Calu3 (cell line): Measurements from ENCODE around the gene SLC16A7. TPM values are rescaled to one million over a fixed set of nuclear protein-coding genes. Genes with fewer than 3 reads are reported as not detected.

Experiments used
- BruUV-seq: library from RNA; stranded (reverse); fragments of 400-500 nt; replicated peaks from 2 replicates; lab custom pipeline; 2021; lab: Mats Ljungman, UMichigan
- CTCF ChIA-PET: fragments of 300-600 bp; sonication (Branson Sonifier 250); formaldehyde crosslinking; loops from one replicate; lab custom pipeline; 2022; ENCODE audit warnings: antibody characterized with exemption; lab: Charles Lee
- DNase-seq: peaks from one replicate; pipeline ENCODE4 v3.0.0; 2022
- H3K27ac Mint-ChIP-seq: one replicate; pipeline ENCODE4 v1.8.0; 2022; ENCODE audit warnings: mixed read lengths; ENCODE audit not compliant: unreplicated experiment
- H3K27me3 Mint-ChIP-seq: one replicate; pipeline ENCODE4 v1.8.0; 2022; ENCODE audit warnings: mixed read lengths; ENCODE audit not compliant: unreplicated experiment
- H3K36me3 Mint-ChIP-seq: one replicate; pipeline ENCODE4 v1.8.0; 2022; ENCODE audit warnings: mild to moderate bottlenecking, moderate library complexity, mixed read lengths; ENCODE audit not compliant: insufficient read depth, unreplicated experiment
- H3K4me1 Mint-ChIP-seq: one replicate; pipeline ENCODE4 v1.8.0; 2022; ENCODE audit warnings: mild to moderate bottlenecking, low read depth, mixed read lengths; ENCODE audit not compliant: unreplicated experiment
- H3K4me3 Mint-ChIP-seq: one replicate; pipeline ENCODE4 v1.8.0; 2022; ENCODE audit warnings: mild to moderate bottlenecking, low read depth, moderate library complexity, mixed read lengths; ENCODE audit not compliant: unreplicated experiment
- H3K9me3 Mint-ChIP-seq: one replicate; pipeline ENCODE4 v1.8.0; 2022; ENCODE audit warnings: low read depth, mixed read lengths; ENCODE audit not compliant: unreplicated experiment
- intact Hi-C: fragments of 100-400 bp; cut with micrococcal nuclease; formaldehyde crosslinking; loops from one replicate; pipeline ENCODE4 v1.10.0; 2022; ENCODE audit not compliant: unreplicated experiment
- total RNA-seq: library from RNA; stranded (reverse); gene quantifications from 2 replicates; pipeline ENCODE4 v1.2.3, GENCODE V29; 2022
- TF ChIP-seq, protein P1 (sequence below): fragments of 200-600 bp; IDR thresholded peaks from one replicate; pipeline ENCODE4 v1.8.0; 2022; ENCODE audit warnings: antibody characterized with exemption; ENCODE audit not compliant: unreplicated experiment

Gene SLC16A7
- total RNA-seq, 1 experiment from 2014 or later, result 58.6 TPM

DNA sequence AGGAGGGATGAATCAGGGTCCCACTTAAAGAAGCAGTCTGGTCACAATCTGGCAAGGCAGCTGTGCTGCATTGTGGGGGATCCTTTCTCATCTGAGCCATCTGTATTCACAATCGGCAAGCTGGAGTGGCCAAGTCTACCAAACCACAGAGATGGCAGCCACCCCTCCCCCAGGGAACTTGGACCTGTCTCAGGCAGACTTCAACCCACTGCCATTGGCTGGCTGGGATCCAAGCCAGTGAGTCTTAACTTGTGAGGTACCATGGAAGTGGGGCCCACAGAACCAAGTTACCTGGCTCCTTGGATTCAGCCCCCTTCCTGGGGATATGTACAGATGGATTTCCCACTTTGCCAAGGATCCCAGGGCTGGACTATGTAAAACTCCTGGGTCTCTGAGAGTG lies 196.8 kb downstream of the SLC16A7 start:
- no peak overlapping the region for H3K4me3 Mint-ChIP-seq
- H3K36me3 Mint-ChIP-seq, result no peaks in the 10 kb centered on the region
- no peak overlapping the region for H3K27ac Mint-ChIP-seq
- BruUV-seq, result no TSS peak
- H3K27me3 Mint-ChIP-seq, result no peaks in the 10 kb centered on the region
- H3K4me1 Mint-ChIP-seq, result no peaks in the 10 kb centered on the region
- DNase-seq, result no peak
- intact Hi-C loops, result no loop called here
- CTCF ChIA-PET, result no interaction called here
- TF ChIP-seq, protein P1, sequence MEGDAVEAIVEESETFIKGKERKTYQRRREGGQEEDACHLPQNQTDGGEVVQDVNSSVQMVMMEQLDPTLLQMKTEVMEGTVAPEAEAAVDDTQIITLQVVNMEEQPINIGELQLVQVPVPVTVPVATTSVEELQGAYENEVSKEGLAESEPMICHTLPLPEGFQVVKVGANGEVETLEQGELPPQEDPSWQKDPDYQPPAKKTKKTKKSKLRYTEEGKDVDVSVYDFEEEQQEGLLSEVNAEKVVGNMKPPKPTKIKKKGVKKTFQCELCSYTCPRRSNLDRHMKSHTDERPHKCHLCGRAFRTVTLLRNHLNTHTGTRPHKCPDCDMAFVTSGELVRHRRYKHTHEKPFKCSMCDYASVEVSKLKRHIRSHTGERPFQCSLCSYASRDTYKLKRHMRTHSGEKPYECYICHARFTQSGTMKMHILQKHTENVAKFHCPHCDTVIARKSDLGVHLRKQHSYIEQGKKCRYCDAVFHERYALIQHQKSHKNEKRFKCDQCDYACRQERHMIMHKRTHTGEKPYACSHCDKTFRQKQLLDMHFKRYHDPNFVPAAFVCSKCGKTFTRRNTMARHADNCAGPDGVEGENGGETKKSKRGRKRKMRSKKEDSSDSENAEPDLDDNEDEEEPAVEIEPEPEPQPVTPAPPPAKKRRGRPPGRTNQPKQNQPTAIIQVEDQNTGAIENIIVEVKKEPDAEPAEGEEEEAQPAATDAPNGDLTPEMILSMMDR, result no peak
- H3K9me3 Mint-ChIP-seq, result peaks cover 16% of the 10 kb centered on the region

DNA sequence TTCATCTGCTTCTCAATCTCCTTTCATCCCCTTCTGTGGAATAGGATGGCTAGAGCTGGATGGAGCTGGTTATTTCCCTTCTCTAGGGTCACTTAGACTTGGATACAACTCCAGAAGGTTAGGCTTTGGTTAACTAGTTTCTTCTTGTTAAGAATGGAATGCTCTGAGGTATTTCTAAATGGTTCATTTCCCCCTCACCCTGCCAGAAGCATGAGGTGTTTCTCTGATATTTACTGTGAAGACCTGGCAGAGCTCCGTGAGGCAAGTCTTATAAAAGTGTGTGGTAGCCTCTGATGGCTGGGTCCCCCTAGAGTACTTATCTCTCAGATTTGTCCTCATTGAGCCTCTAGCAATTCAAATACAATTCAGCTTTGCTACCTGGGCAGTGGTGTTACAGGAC lies 207.9 kb downstream of the SLC16A7 start:
- BruUV-seq, result no TSS peak
- no peak for DNase-seq
- CTCF ChIA-PET, result no interaction called here
- Mint-ChIP-seq H3K9me3 (peaks cover 3% of the 10 kb centered on the region), H3K27me3 (no peaks in the 10 kb centered on the region), H3K4me1 (peaks cover 8% of the 10 kb centered on the region), H3K36me3 (no peaks in the 10 kb centered on the region), H3K27ac (no peak overlapping the region), H3K4me3 (peak overlapping the region; percentile 23)
- intact Hi-C loops, result no loop called here
- TF ChIP-seq, protein P1, result no peak

DNA sequence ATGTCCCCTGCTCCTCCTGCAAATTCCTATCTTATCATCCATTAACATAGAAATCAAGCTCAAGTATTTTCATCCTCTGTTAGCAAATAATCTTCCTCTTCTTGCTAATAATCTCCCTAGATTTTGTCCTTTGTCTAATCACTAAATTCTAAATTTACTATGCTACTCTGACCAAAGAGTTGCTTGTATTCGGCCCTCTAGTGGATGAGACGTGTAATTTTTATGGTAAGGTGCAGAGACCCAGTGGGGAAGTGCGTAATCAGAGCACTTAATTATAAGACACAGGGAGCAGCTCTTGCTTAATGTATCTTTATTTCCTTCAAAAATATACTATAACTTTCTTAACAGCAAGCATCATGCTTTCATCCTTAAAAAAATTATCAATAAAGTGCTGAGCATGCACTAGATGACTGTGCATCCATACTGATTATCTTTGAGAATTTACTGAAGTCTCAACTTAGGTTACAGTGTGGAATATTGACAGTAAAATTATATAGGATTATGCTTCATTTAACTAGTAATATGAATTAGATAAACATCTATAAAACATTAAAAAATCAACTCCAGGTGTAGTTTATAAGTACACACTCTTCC lies 212.6 kb downstream of the SLC16A7 start:
- CTCF ChIA-PET, result interaction anchor here (0.8 to 1.6 kb wide), 2 partner anchors 122 to 159 kb away, joined by 3 to 4 read pairs; no protein-coding TSS in a partner anchor
- Mint-ChIP-seq H3K27me3 (no peaks in the 10 kb centered on the region), H3K9me3 (no peaks in the 10 kb centered on the region), H3K36me3 (no peaks in the 10 kb centered on the region), H3K4me3 (no peak overlapping the region), H3K4me1 (peaks cover 8% of the 10 kb centered on the region), H3K27ac (no peak overlapping the region)
- BruUV-seq, result no TSS peak
- TF ChIP-seq, protein P1, result peak; percentile 73
- intact Hi-C loops, result loop anchor here (2.0 to 5.0 kb wide), 3 partner anchors 211 to 378 kb away; partner anchors contain the start of gene SLC16A7
- DNase-seq, result no peak

DNA sequence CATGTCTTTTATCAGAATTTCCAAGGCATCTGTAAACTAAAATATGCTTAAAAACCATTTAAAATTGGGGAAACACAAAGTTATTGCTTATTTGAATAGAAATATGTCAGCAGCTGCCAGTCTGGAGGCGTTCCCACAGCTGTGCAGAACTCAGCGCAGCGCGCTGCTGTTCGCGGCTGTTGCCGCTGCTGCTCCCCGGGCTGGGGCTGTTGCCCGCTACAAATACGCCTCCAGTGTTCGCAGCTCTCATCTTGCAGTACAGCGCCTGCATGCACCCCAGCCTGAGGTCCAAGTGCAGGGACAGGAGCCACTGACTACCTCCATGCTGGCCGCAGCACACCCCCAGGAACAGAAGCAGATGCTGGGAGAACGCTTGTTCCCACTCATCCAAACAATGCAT lies 216.2 kb downstream of the SLC16A7 start:
- Mint-ChIP-seq H3K36me3 (no peaks in the 10 kb centered on the region), H3K9me3 (peaks cover 3% of the 10 kb centered on the region), H3K4me3 (no peak overlapping the region), H3K27ac (no peak overlapping the region), H3K4me1 (no peaks in the 10 kb centered on the region), H3K27me3 (no peaks in the 10 kb centered on the region)
- no peak for DNase-seq
- BruUV-seq, result no TSS peak
- TF ChIP-seq, protein P1, result no peak
- intact Hi-C loops, result no loop called here
- CTCF ChIA-PET, result no interaction called here
